ENCODE results near the gene ATP5PO. TPM values are rescaled to one million over a fixed set of nuclear protein-coding genes. Genes with fewer than 3 reads are reported as not detected.

ATP5PO gene
- total and polyA plus RNA-seq, 3 donors from 2014 or later = 127 to 279 (median 136) TPM

DNA sequence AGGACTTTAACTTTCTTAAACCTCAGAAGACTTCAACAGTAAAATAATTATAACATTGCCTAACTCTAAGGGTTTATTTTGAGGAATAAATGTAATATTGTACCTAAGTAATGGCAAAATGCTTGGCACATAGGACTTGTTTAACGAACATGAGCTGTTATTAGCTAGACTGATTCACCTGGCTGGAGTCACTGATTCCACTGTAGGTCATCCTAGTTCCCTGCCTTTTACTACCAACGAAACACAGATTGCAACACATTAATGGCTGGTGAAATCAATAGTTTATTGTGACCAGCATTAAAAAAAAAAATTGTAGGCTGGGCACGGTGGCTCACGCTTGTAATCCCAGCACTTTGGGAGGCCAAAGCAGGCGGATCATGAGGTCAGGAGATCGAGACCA is 45.5 kb upstream of the ATP5PO start:
- intact Hi-C loops (cut with DNase I; ENCODE audit: low total_unique reads) = no loop called here
- WGBS, 2 donors = 85 to 90% methylated on average over 6 of the region's 6 CpGs
- Histone ChIP-seq H3K27ac (no peak overlapping the region), H3K9me3 (no peaks in the 10 kb centered on the region), H3K36me3 (ENCODE audit: low read depth, missing control alignments) (no peaks in the 10 kb centered on the region), H3K27me3 (no peaks in the 10 kb centered on the region), H3K4me1 (no peaks in the 10 kb centered on the region), H3K4me3 (no peak overlapping the region)
- no peak for DNase-seq
- TF ChIP-seq POLR2A (IDR thresholded peaks at IDR 0.05) = no peak
- TF ChIP-seq, protein P1, sequence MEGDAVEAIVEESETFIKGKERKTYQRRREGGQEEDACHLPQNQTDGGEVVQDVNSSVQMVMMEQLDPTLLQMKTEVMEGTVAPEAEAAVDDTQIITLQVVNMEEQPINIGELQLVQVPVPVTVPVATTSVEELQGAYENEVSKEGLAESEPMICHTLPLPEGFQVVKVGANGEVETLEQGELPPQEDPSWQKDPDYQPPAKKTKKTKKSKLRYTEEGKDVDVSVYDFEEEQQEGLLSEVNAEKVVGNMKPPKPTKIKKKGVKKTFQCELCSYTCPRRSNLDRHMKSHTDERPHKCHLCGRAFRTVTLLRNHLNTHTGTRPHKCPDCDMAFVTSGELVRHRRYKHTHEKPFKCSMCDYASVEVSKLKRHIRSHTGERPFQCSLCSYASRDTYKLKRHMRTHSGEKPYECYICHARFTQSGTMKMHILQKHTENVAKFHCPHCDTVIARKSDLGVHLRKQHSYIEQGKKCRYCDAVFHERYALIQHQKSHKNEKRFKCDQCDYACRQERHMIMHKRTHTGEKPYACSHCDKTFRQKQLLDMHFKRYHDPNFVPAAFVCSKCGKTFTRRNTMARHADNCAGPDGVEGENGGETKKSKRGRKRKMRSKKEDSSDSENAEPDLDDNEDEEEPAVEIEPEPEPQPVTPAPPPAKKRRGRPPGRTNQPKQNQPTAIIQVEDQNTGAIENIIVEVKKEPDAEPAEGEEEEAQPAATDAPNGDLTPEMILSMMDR (IDR thresholded peaks at IDR 0.05) = no peak

GRCh38 chr21:33959680-33960079 is 44.1 kb upstream of the ATP5PO start:
- Histone ChIP-seq H3K9me3 (no peaks in the 10 kb centered on the region), H3K36me3 (ENCODE audit: low read depth, missing control alignments) (no peaks in the 10 kb centered on the region), H3K4me3 (no peak overlapping the region), H3K27ac (no peak overlapping the region), H3K4me1 (no peaks in the 10 kb centered on the region), H3K27me3 (no peaks in the 10 kb centered on the region)
- intact Hi-C loops (cut with DNase I; ENCODE audit: low total_unique reads) = no loop called here
- TF ChIP-seq POLR2A (IDR thresholded peaks at IDR 0.05) = no peak
- TF ChIP-seq, protein P1 (IDR thresholded peaks at IDR 0.05) = no peak
- DNase-seq = no peak

- Histone ChIP-seq H3K27ac (no peak overlapping the region), H3K4me3 (no peak overlapping the region), H3K4me1 (no peaks in the 10 kb centered on the region), H3K9me3 (no peaks in the 10 kb centered on the region), H3K27me3 (no peaks in the 10 kb centered on the region), H3K36me3 (ENCODE audit: low read depth, missing control alignments) (no peaks in the 10 kb centered on the region)
- intact Hi-C loops (cut with DNase I; ENCODE audit: low total_unique reads) = no loop called here
- WGBS, 2 donors = 92 to 95% methylated on average over 2 of the region's 2 CpGs
- no peak for DNase-seq
- TF ChIP-seq, protein P1 (IDR thresholded peaks at IDR 0.05) = no peak
- TF ChIP-seq POLR2A (IDR thresholded peaks at IDR 0.05) = no peak
These were observed 38.8 kb upstream of the ATP5PO start for GRCh38 chr21:33954395-33954794.

GRCh38 chr21:33951276-33952178 is 35.9 kb upstream of the ATP5PO start:
- no peak overlapping the region for H3K4me3 ChIP-seq
- intact Hi-C loops (cut with DNase I; ENCODE audit: low total_unique reads) = no loop called here
- no peaks in the 10 kb centered on the region for H3K4me1 ChIP-seq
- no peaks in the 10 kb centered on the region for H3K36me3 ChIP-seq (ENCODE audit: low read depth, missing control alignments)
- H3K27ac ChIP-seq = no peak overlapping the region
- no peak for DNase-seq
- no peaks in the 10 kb centered on the region for H3K27me3 ChIP-seq
- 83% methylated on average over 7 to 8 of the region's 8 CpGs for WGBS, 2 donors
- no peaks in the 10 kb centered on the region for H3K9me3 ChIP-seq
- TF ChIP-seq, protein P1 (IDR thresholded peaks at IDR 0.05) = no peak
- TF ChIP-seq POLR2A (IDR thresholded peaks at IDR 0.05) = no peak
